Uterus (tissue), 2 donors: ENCODE results near the gene SLC23A2.

ENCODE experiments used
- POLR2A ChIP-seq, 2 donors: fragments of 450-650 bp; IDR thresholded peaks; one replicate each; pipeline ENCODE4 v1.6.1; 2016; ENCODE audit warnings: antibody characterized with exemption in 2 of 2, mild to moderate bottlenecking in 1 of 2, moderate library complexity in 1 of 2
- TF ChIP-seq, protein P1 (sequence below), 4 experiments: fragments of 200-600 bp in 2 of 4; fragments of 450-650 bp in 2 of 4; sonication (generic) in 2 of 4; IDR thresholded peaks; one replicate each; pipeline ENCODE4 v1.5.1; 2016 to 2019; ENCODE audit warnings: antibody characterized with exemption in 4 of 4, mild to moderate bottlenecking in 2 of 4, moderate library complexity in 1 of 4

GRCh38 chr20:4926531-4927156, 74.7 kb downstream of the SLC23A2 start:
- TF ChIP-seq, protein P1, sequence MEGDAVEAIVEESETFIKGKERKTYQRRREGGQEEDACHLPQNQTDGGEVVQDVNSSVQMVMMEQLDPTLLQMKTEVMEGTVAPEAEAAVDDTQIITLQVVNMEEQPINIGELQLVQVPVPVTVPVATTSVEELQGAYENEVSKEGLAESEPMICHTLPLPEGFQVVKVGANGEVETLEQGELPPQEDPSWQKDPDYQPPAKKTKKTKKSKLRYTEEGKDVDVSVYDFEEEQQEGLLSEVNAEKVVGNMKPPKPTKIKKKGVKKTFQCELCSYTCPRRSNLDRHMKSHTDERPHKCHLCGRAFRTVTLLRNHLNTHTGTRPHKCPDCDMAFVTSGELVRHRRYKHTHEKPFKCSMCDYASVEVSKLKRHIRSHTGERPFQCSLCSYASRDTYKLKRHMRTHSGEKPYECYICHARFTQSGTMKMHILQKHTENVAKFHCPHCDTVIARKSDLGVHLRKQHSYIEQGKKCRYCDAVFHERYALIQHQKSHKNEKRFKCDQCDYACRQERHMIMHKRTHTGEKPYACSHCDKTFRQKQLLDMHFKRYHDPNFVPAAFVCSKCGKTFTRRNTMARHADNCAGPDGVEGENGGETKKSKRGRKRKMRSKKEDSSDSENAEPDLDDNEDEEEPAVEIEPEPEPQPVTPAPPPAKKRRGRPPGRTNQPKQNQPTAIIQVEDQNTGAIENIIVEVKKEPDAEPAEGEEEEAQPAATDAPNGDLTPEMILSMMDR (IDR thresholded peaks at IDR 0.05), result no peak
- TF ChIP-seq POLR2A (IDR thresholded peaks at IDR 0.05), result no peak
